ENCODE measurements around the gene KRT81.
"Not testable (repeated sequence)": the region's sequence is repeated elsewhere in the genome, so short reads cannot be mapped to it uniquely, and the experiment has no call there.

Gene KRT81

GRCh38 chr12:52312086-52312485 lies 20.8 kb upstream of the KRT81 start:
- TF ChIP-seq GATA1 (IDR thresholded peaks at IDR 0.05; ENCODE audit: low read depth, low read length) = no peak
- no peak for TF ChIP-seq POLR2A (IDR thresholded peaks at IDR 0.05; ENCODE audit: low read length)
- DNase-seq = no peak

- TF ChIP-seq GATA1 (IDR thresholded peaks at IDR 0.05; ENCODE audit: low read depth, low read length) (no peak), POLR2A (IDR thresholded peaks at IDR 0.05; ENCODE audit: low read length) (no peak)
- no peak for DNase-seq
Observed at GRCh38 chr12:52311285-52311648, 19.9 kb upstream of the KRT81 start.

GRCh38 chr12:52310622-52311284 lies 19.4 kb upstream of the KRT81 start:
- TF ChIP-seq GATA1 (IDR thresholded peaks at IDR 0.05; ENCODE audit: low read depth, low read length) = no peak
- no peak for TF ChIP-seq POLR2A (IDR thresholded peaks at IDR 0.05; ENCODE audit: low read length)
- no peak for DNase-seq

- no peak for TF ChIP-seq GATA1 (IDR thresholded peaks at IDR 0.05; ENCODE audit: low read depth, low read length)
- TF ChIP-seq POLR2A (IDR thresholded peaks at IDR 0.05; ENCODE audit: low read length) = no peak
- DNase-seq = no peak
Observed at GRCh38 chr12:52308806-52309425, 17.6 kb upstream of the KRT81 start.

- TF ChIP-seq POLR2A (IDR thresholded peaks at IDR 0.05; ENCODE audit: low read length) = no peak
- TF ChIP-seq GATA1 (IDR thresholded peaks at IDR 0.05; ENCODE audit: low read depth, low read length) = no peak
- DNase-seq = peak; percentile 7
Observed at GRCh38 chr12:52307836-52308805, 16.8 kb upstream of the KRT81 start.

GRCh38 chr12:52306731-52307130 lies 15.4 kb upstream of the KRT81 start:
- DNase-seq = no peak
- TF ChIP-seq POLR2A (IDR thresholded peaks at IDR 0.05; ENCODE audit: low read length) (no peak), GATA1 (IDR thresholded peaks at IDR 0.05; ENCODE audit: low read depth, low read length) (no peak)

GRCh38 chr12:52305921-52306705 lies 14.8 kb upstream of the KRT81 start:
- no peak for DNase-seq
- no peak for TF ChIP-seq GATA1 (IDR thresholded peaks at IDR 0.05; ENCODE audit: low read depth, low read length)

GRCh38 chr12:52304941-52305411 lies 13.6 kb upstream of the KRT81 start:
- DNase-seq = not testable (repeated sequence)

- DNase-seq = not testable (repeated sequence)
Observed at GRCh38 chr12:52302242-52302914, 11.0 kb upstream of the KRT81 start.

GRCh38 chr12:52301721-52302120 lies 10.4 kb upstream of the KRT81 start:
- not testable (repeated sequence) for DNase-seq

GRCh38 chr12:52300796-52301691 lies 9.7 kb upstream of the KRT81 start:
- no peak for TF ChIP-seq POLR2A (IDR thresholded peaks at IDR 0.05; ENCODE audit: low read length)
- TF ChIP-seq GATA1 (IDR thresholded peaks at IDR 0.05; ENCODE audit: low read depth, low read length) = no peak
- no peak for DNase-seq

GRCh38 chr12:52298677-52299190 lies 7.4 kb upstream of the KRT81 start:
- no peak for DNase-seq
- TF ChIP-seq GATA1 (IDR thresholded peaks at IDR 0.05; ENCODE audit: low read depth, low read length) (no peak), POLR2A (IDR thresholded peaks at IDR 0.05; ENCODE audit: low read length) (no peak)

Data from erythroblast (primary cell).